Thyroid gland (tissue), 4 donors: Measurements from ENCODE around the gene PDLIM4. TPM values are rescaled to one million over a fixed set of nuclear protein-coding genes. Genes with fewer than 3 reads are reported as not detected.

Source experiments
- DNase-seq, 2 donors: peaks; one replicate each; pipeline ENCODE4 v3.0.0-alpha.2; 2019
- H3K27ac ChIP-seq, 3 donors: fragments of 200-600 bp; sonication (generic); 1 replicate in 2 of 3; 2 replicates in 1 of 3; pipeline ENCODE4 v1.5.1; 2016 to 2019; ENCODE audit warnings: mild to moderate bottlenecking in 1 of 3, moderate library complexity in 1 of 3
- H3K27me3 ChIP-seq: fragments of 200-600 bp; sonication (generic); one replicate; pipeline ENCODE4 v1.5.1; 2019
- H3K36me3 ChIP-seq, 2 donors: fragments of 200-600 bp; sonication (generic); one replicate each; pipeline ENCODE4 v1.5.1; 2016 to 2019
- H3K4me1 ChIP-seq, 2 donors: fragments of 200-600 bp; sonication (generic); one replicate each; pipeline ENCODE4 v1.5.1; 2017 to 2019
- H3K4me3 ChIP-seq, 3 donors: fragments of 200-600 bp; sonication (generic); replicated peaks in 1 of 3; 1 replicate in 2 of 3; 2 replicates in 1 of 3; pipeline ENCODE4 v1.5.1; 2016; ENCODE audit warnings: mild to moderate bottlenecking in 1 of 3
- H3K9me3 ChIP-seq: fragments of 200-600 bp; sonication (generic); one replicate; pipeline ENCODE4 v1.5.1; 2017
- CTCF ChIP-seq, 6 experiments: fragments of 200-600 bp in 3 of 6; fragments of 450-650 bp in 3 of 6; sonication (generic) in 3 of 6; IDR thresholded peaks; one replicate each; pipeline ENCODE4 v1.5.1; 2016 to 2019; ENCODE audit warnings: antibody characterized with exemption in 6 of 6, mild to moderate bottlenecking in 2 of 6, inconsistent platforms in 1 of 6, moderate library complexity in 1 of 6
- POLR2A ChIP-seq, 2 donors: fragments of 450-650 bp; IDR thresholded peaks; one replicate each; pipeline ENCODE4 v1.6.1; 2017; ENCODE audit warnings: antibody characterized with exemption in 2 of 2, mild to moderate bottlenecking in 2 of 2, moderate library complexity in 1 of 2
- WGBS, 2 donors: methylation state at CpG; one replicate each; pipeline ENCODE4 v1.1.5; 2017; 5-methylcytosine and 5-hydroxymethylcytosine counted together
- intact Hi-C: fragments of 100-400 bp; cut with DNase I; formaldehyde crosslinking; loops from one replicate; pipeline ENCODE4 v1.15.1; 2023
- total RNA-seq, 4 donors: library from RNA; depleted of rRNA; stranded (reverse); fragments of >200 nt; gene quantifications; one replicate each; pipeline ENCODE4 v1.2.3, GENCODE V29; 2016

The PDLIM4 gene
- total RNA-seq, 4 donors from 2014 or later = 6.0 to 25.4 (median 13.3) TPM

DNA sequence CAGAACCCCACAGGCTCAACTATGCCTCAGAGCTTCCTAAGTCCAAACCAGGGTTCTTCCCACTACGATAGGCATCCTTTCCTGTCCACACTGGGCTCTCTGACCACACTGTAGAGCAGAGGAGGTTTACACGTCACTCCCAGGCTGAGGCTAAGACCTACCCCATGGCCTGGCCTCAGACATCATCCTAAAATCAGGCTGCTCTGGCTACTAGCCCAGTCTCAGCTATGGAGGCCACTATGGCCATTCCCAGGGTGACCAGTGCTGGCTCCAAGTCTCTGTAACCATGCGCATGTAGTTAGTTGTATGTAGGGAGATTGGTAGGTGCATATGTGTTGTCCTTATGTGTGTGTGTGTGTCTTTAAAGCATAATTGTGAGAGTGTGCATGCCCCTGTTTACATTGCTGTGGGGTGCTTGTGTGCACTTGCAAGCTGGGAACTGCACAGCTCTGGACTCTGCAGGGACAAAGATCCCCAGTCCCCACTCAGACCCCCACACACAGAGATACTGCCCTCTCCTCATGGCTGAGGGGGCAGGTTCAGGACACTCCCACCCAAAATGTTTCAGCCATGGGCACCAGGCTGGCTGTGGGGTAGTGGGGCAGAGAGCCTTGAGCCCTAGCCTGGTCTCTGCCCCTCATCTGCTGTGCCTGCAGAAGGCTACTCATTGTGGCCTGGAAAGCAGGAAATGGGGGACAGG lies 12.3 kb downstream of the PDLIM4 start:
- no peaks in the 10 kb centered on the region for H3K27me3 ChIP-seq
- no peak for DNase-seq
- H3K4me3 ChIP-seq = no peak overlapping the region
- H3K36me3 ChIP-seq = no peaks in the 10 kb centered on the region
- H3K4me1 ChIP-seq = peaks cover 5 to 38% of the 10 kb centered on the region in 2 donors
- intact Hi-C loops = loop anchor here (5.0 kb wide), 1 partner anchor 233 kb away; no protein-coding TSS in a partner anchor
- TF ChIP-seq POLR2A (IDR thresholded peaks at IDR 0.05) (no peak), CTCF (IDR thresholded peaks at IDR 0.05) (no peak)
- no peak overlapping the region for H3K27ac ChIP-seq
- H3K9me3 ChIP-seq = no peaks in the 10 kb centered on the region
- 95 to 97% methylated on average over 3 of the region's 3 CpGs for WGBS, 2 donors

- DNase-seq = no peak
- Histone ChIP-seq H3K9me3 (no peaks in the 10 kb centered on the region), H3K4me3 (no peak overlapping the region), H3K27ac (no peak overlapping the region), H3K4me1 (peaks cover 4 to 32% of the 10 kb centered on the region in 2 donors), H3K36me3 (no peaks in the 10 kb centered on the region), H3K27me3 (no peaks in the 10 kb centered on the region)
- WGBS, 2 donors = 100% methylated on average over 1 of the region's 1 CpG; no CpG with 5 or more reads in 1 of the 2 donors
- intact Hi-C loops = loop anchor here (5.0 kb wide), 1 partner anchor 232 kb away; no protein-coding TSS in a partner anchor
- TF ChIP-seq CTCF (IDR thresholded peaks at IDR 0.05) = no peak
Observed at GRCh38 chr5:132270335-132270665, 12.8 kb downstream of the PDLIM4 start.

DNA sequence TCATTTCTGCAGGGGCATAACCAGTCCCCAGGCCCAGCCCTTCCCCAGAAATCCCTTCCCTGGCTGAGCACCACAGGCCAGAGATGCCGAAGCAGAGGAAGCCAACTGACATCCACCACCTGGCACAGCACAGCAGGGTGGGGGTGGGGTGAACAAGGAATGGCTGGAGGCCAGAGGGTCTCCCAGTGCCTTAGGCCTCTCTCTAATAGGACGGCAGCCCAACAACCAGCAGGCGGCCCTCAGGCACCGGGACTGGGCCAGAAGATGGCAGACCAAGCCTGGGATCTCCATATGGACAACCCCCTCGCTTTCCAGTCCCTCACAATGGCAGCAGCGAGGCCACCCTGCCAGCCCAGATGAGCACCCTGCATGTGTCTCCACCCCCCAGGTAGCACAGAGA lies 13.2 kb downstream of the PDLIM4 start:
- no peak overlapping the region for H3K27ac ChIP-seq
- no peak overlapping the region for H3K4me3 ChIP-seq
- DNase-seq = no peak
- H3K9me3 ChIP-seq = no peaks in the 10 kb centered on the region
- peaks cover under 1 to 28% of the 10 kb centered on the region in 2 donors for H3K4me1 ChIP-seq
- no peaks in the 10 kb centered on the region for H3K27me3 ChIP-seq
- no peaks in the 10 kb centered on the region for H3K36me3 ChIP-seq
- 91 to 92% methylated on average over 4 to 6 of the region's 6 CpGs for WGBS, 2 donors
- intact Hi-C loops = loop anchor here (5.0 kb wide), 1 partner anchor 232 kb away; no protein-coding TSS in a partner anchor
- TF ChIP-seq CTCF (IDR thresholded peaks at IDR 0.05) (no peak), POLR2A (IDR thresholded peaks at IDR 0.05) (no peak)

GRCh38 chr5:132271251-132272246 lies 14.1 kb downstream of the PDLIM4 start:
- no peak overlapping the region for H3K4me3 ChIP-seq
- peak in 1 of 2 donors; percentile 32 for DNase-seq
- H3K27ac ChIP-seq = no peak overlapping the region
- TF ChIP-seq CTCF (IDR thresholded peaks at IDR 0.05) = no peak
- no peak for TF ChIP-seq POLR2A (IDR thresholded peaks at IDR 0.05)
- intact Hi-C loops = loop anchor here (5.0 kb wide), 1 partner anchor 231 kb away; no protein-coding TSS in a partner anchor
- no peaks in the 10 kb centered on the region for H3K9me3 ChIP-seq
- H3K27me3 ChIP-seq = no peaks in the 10 kb centered on the region
- 66 to 73% methylated on average over 60 to 73 of the region's 77 CpGs for WGBS, 2 donors
- H3K36me3 ChIP-seq = no peaks in the 10 kb centered on the region
- H3K4me1 ChIP-seq = peaks cover 0 to 20% of the 10 kb centered on the region in 2 donors
